HG03139 (cell line): ENCODE data around the gene TSPAN4.

Experiments used
- ATAC-seq: cut with Tn5 transposase; IDR thresholded peaks from one replicate; pipeline ENCODE4 v1.9.1; 2021; ENCODE audit not compliant: unreplicated experiment

TSPAN4 gene

GRCh38 chr11:863023-863909 is 20.6 kb downstream of the TSPAN4 start:
- ATAC-seq = no peak

GRCh38 chr11:863910-864827 is 21.5 kb downstream of the TSPAN4 start:
- no peak for ATAC-seq

DNA sequence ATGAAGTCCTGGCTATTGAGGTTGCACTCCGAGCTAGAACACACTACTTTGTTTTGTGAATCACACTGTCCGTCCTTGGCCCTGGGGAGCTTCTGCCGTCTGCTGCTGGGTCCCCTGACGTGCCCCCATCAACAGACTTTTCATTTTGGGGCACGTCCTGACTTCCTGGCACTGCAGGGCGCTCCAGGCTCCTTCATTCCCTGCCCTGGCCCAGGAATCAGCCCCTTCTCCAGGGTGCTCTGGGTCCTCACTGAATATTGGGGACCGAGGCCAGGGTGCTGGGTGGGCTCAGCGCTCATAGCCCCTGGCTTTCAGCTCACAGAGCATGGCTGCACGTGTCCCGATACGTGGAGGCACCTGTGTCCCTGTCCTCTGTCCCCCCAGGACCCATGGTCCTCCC is 22.2 kb downstream of the TSPAN4 start:
- ATAC-seq = no peak

GRCh38 chr11:865462-866430 is 23.1 kb downstream of the TSPAN4 start:
- no peak for ATAC-seq

DNA sequence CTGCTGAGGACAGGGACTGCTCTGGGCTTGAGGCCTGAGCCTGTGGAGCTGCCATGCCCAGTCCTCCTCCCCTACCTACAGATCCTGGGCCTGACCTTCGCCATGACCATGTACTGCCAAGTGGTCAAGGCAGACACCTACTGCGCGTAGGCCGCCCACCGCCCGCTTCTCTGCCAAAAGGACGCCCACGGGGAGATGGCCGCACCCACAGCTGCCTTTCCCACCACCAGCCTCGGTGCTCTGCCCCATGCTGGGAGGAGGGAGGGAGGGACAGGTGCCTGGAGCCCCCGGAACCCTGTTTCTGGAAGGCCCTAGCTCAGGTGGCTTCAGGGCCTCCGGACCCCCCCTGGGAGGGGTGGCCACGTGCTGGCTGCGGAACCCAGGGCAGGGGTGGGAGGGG is 23.8 kb downstream of the TSPAN4 start:
- no peak for ATAC-seq

GRCh38 chr11:867856-868358 is 25.3 kb downstream of the TSPAN4 start:
- ATAC-seq = no peak

DNA sequence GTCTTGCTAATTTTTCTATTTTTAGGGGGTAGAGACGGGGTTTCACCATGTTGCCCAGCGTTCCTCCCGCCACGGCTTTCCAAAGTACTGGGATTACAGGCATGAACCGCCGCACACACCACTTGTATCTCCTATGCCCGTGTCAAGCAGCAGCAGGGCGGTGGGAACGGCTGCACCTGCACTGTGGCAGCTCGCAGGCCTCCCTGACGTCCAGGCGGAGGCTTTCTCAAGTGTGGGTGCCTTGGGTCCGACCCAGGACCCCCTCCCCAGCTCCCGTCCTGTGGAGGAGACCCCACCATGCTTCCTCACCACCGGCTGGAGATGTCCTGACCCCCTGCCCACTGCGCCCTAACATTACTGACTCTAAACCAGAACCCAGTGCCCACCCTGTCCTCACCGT is 25.7 kb downstream of the TSPAN4 start:
- no peak for ATAC-seq

DNA sequence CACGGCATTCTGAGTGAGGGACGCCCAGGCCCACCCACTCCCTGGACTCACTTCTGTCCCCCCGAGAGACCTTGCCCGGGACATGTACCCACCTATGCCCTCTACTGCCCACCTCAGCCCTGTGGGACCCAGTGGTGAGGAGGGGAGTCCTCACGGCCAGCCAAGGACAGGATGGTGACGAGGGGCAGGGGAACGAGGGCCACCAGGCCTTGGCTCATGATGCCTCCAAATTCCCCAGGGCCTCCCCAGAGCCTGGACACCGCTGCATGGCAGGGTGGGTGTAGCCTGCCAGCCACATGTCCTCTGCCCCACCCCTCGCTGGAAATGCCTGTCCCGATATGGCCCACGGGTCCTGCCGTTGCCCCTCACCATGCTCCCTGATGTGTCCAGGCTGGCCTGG is 26.1 kb downstream of the TSPAN4 start:
- ATAC-seq = no peak

DNA sequence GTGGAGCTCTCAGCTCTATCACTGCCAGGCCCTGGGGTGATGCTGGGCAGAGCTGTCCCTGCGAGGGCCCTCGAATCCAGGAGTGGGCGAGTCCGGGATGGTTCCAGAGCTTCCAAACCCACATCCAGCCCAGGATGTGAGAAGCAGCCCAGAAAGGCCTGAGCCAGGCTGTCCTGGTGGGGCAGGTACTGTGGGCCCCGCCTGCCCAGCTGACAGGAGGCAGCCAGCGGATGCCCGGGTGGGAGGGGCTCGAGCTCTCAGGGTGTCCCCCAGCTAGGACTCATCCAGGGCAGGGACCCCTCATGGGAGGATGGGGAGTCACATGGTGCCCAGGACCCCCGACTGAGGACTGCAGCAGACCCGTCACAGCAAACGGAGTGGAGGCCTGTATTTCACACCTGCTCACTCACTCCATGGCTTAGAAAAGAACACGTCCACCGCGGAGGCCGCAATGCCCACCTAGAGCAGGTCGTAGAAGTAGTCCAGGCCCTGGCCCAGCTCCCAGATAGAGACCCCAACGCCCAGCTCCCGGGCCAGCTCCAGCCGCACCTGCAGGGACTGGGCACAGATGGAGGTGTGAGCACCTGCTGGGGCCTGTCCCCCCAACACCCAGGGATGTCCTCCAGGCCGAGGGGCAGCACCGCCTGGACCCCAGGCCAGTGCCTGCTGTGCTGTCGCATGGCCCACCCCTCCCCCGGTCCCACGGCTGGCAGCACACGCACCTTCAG is 26.9 kb downstream of the TSPAN4 start:
- no peak for ATAC-seq

GRCh38 chr11:870127-870413 is 27.4 kb downstream of the TSPAN4 start:
- no peak for ATAC-seq

DNA sequence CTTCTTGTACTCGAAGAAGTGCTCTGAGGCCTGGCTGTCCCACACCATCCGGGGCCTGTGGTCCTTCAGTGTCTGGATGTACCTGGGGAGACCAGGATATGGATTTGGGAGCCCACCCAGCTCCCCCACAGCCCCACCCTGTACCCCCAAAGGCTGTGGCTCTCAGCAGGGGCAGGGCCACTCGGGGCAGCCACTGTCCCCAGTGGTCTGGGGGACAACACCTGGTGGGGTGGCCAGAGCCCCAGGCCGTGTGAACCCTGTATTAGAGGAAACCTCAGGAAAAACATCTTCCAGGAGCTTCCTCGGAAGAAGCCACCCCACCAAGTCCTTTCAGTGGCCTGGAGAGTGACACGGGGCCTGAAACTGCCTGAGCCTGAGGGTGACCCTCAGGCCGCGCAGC is 27.8 kb downstream of the TSPAN4 start:
- no peak for ATAC-seq

DNA sequence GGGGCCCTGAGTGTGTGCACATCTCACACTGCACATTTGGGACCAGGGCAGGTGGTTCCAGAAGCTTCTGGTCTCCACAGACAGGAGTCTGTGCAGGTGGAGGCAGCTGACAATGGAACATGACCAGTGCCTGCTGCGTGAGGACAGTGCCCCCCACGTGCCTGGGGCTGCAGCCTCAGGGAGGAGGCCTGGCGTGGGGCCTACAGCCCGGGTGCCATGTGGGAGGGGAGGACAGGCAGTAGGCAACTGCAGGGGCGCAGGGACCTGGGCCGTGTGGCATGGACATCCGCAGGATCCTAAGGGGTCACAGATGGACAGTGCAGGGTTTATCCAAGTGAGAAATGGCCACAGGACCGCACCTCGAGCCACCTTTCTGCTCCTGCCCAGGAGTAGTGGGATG is 28.8 kb downstream of the TSPAN4 start:
- no peak for ATAC-seq

GRCh38 chr11:872799-873198 is 30.1 kb downstream of the TSPAN4 start:
- ATAC-seq = no peak

DNA sequence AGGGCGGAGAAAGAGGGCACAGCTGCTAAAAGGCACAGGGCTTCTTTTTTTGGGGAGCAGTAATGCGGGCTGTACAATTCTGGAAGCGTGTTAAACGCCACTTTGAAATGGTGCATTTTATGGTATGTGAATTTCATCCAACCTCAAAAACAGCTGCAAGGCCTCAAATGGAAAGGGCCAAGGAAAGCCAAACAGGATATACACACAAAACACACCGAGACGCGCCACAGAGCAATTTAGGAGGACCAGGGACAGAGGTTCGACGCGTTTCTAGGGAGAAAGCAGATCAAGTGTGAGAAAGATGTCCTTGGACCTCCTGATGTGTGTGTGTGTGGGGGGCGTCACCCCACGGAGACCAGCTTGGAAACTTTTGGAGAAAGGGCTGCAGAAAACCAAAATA is 31.1 kb downstream of the TSPAN4 start:
- ATAC-seq = no peak

DNA sequence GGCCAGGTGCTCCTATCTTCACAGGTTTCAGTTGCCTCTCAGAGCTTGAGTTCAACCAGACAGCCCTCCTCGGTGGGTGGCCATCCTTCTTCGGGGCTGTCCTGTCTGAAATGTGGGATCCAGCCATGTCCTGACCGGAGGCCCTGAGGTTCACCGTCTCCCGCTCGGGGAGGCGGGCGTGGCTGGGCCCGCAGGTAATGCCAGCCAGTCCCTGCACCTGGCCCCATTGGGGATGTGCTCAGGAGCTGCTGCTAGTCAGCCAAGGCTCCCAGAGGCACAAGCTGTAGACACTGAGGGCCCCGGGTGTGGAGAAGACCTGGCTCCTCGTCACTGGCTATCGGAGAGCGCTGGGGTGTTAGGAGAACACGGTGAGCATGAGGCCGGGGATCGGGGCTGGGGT is 32.6 kb downstream of the TSPAN4 start:
- no peak for ATAC-seq

- no peak for ATAC-seq
These were observed 33.2 kb downstream of the TSPAN4 start for GRCh38 chr11:875769-876301.

GRCh38 chr11:876545-876944 is 33.9 kb downstream of the TSPAN4 start:
- no peak for ATAC-seq

- ATAC-seq = no peak
These were observed 34.9 kb downstream of the TSPAN4 start for GRCh38 chr11:877565-877964.

GRCh38 chr11:880447-880846 is 37.8 kb downstream of the TSPAN4 start:
- ATAC-seq = no peak

DNA sequence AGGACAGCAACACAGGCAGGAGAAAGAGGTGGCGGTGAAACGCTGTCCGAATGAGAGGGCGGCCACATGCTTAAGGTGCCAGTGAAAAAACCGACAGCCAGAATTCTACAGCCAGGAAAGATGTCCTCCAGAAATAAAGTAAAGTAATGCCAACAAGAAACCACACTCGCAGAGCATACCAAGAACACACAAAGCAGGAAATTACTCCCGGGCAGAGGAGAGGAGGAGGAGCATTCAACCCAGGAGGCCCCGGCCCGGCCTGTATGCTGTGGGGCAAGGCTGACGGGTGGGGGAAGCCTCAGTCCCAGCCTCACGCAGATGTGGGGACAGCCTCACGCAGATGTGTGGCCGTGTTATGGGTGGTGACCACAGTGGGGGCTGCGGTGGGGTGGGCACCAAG is 39.9 kb downstream of the TSPAN4 start:
- ATAC-seq = no peak
